Body of pancreas (tissue), 4 donors: ENCODE measurements around the gene COL23A1.

Source experiments
- POLR2A ChIP-seq, 3 donors: fragments of 450-650 bp; IDR thresholded peaks; one replicate each; pipeline ENCODE4 v1.6.1; 2016; ENCODE audit warnings: antibody characterized with exemption in 3 of 3, mild to moderate bottlenecking in 2 of 3
- TF ChIP-seq, protein P1 (sequence below), 7 experiments: fragments of 450-650 bp in 4 of 7; fragments of 200-600 bp in 3 of 7; sonication (generic) in 3 of 7; IDR thresholded peaks; one replicate each; pipeline ENCODE4 v1.5.1; 2016 to 2019; ENCODE audit warnings: antibody characterized with exemption in 7 of 7

DNA sequence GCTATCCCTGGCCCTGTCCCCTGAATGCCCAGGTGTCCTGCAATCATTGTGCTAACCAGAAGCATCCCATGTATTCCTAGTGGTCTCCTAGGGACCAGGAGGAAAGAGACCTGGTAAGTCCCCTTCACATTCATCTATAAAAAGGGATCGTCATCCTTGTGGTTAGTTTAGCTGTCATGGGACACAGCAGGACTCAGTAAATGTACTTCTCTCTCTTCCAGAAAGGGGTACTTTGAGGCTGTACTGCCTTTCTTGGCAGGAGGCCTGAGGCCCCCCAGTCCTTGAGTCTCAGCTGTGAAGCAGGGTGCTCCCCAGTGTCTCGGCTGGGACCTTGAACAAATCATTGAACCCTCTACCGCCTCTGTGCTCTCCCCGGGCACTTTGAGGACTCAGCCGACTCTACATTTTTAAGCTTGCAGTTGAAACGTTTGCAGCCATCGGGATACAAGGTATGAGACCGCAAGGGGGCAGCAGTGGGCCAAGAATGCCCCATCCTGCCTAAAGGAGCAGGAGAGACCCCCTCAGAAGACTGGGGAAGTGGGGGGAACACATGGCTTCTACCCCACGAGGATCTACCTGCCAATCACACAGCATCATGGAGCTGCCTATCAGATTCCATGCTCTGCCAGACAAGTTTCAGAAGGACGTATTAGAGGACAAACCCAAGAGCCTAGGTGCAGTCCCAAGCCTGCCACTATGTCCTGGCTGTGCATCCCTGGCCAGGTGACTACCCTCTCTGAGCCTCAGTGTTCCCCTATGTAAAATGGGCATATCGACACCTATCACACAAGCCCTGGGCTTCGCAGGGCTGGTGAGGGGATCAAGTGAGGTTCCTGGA lies 355.2 kb downstream of the COL23A1 start:
- no peak for TF ChIP-seq POLR2A (IDR thresholded peaks at IDR 0.05)
- TF ChIP-seq, protein P1, sequence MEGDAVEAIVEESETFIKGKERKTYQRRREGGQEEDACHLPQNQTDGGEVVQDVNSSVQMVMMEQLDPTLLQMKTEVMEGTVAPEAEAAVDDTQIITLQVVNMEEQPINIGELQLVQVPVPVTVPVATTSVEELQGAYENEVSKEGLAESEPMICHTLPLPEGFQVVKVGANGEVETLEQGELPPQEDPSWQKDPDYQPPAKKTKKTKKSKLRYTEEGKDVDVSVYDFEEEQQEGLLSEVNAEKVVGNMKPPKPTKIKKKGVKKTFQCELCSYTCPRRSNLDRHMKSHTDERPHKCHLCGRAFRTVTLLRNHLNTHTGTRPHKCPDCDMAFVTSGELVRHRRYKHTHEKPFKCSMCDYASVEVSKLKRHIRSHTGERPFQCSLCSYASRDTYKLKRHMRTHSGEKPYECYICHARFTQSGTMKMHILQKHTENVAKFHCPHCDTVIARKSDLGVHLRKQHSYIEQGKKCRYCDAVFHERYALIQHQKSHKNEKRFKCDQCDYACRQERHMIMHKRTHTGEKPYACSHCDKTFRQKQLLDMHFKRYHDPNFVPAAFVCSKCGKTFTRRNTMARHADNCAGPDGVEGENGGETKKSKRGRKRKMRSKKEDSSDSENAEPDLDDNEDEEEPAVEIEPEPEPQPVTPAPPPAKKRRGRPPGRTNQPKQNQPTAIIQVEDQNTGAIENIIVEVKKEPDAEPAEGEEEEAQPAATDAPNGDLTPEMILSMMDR (IDR thresholded peaks at IDR 0.05) = peak; percentile 36 to 57 (median 48)
